GM19455 (cell line): Measurements from ENCODE around the gene HAO2.

Experiments used
- ATAC-seq: cut with Tn5 transposase; IDR thresholded peaks from one replicate; pipeline ENCODE4 v1.9.1; 2021; ENCODE audit not compliant: unreplicated experiment

The HAO2 gene

GRCh38 chr1:119430486-119430885, 61.9 kb downstream of the HAO2 start:
- ATAC-seq = no peak

GRCh38 chr1:119431836-119432235, 63.3 kb downstream of the HAO2 start:
- no peak for ATAC-seq

- no peak for ATAC-seq
These were observed 66.5 kb downstream of the HAO2 start for GRCh38 chr1:119435052-119435451.

GRCh38 chr1:119438761-119439160, 70.2 kb downstream of the HAO2 start:
- no peak for ATAC-seq

- ATAC-seq = no peak
These were observed 72.2 kb downstream of the HAO2 start for GRCh38 chr1:119440721-119441307.

GRCh38 chr1:119442756-119443155, 74.2 kb downstream of the HAO2 start:
- ATAC-seq = no peak
